Aorta (tissue), 5 donors: ENCODE data around the gene WDFY4. TPM values are rescaled to one million over a fixed set of nuclear protein-coding genes. Genes with fewer than 3 reads are reported as not detected.

Source experiments
- ATAC-seq: fragments of 200-7000 bp; cut with Tn5 transposase; one replicate; pipeline ENCODE4 v1.9.1; 2022; ENCODE audit warnings: moderate library complexity; ENCODE audit not compliant: low FRiP score
- DNase-seq, 2 donors: peaks; one replicate each; pipeline ENCODE4 v3.0.0-alpha.2; 2020
- H3K27ac ChIP-seq, 2 donors: one replicate each; pipeline ENCODE4 v1.5.1; 2013; ENCODE audit warnings: low read length in 2 of 2, mild to moderate bottlenecking in 2 of 2, moderate library complexity in 2 of 2, control low read depth in 1 of 2, inconsistent platforms in 1 of 2, low read depth in 1 of 2
- H3K27me3 ChIP-seq, 2 donors: one replicate each; pipeline ENCODE4 v1.6.1; 2013; ENCODE audit warnings: control low read depth in 1 of 2, low read length in 1 of 2, mild to moderate bottlenecking in 1 of 2, moderate library complexity in 1 of 2; ENCODE audit not compliant: insufficient read depth in 2 of 2, control insufficient read depth in 1 of 2
- H3K36me3 ChIP-seq, 2 donors: one replicate each; pipeline ENCODE4 v1.6.1; 2013; ENCODE audit warnings: control low read depth in 1 of 2, low read length in 1 of 2, mild to moderate bottlenecking in 1 of 2; ENCODE audit not compliant: insufficient read depth in 2 of 2, control insufficient read depth in 1 of 2
- H3K4me1 ChIP-seq, 2 donors: one replicate each; pipeline ENCODE4 v1.6.1; 2013; ENCODE audit warnings: low read length in 2 of 2, control low read depth in 1 of 2, mild to moderate bottlenecking in 1 of 2, moderate library complexity in 1 of 2; ENCODE audit not compliant: insufficient read depth in 2 of 2, control insufficient read depth in 1 of 2
- H3K4me3 ChIP-seq, 2 donors: one replicate each; pipeline ENCODE4 v1.5.1; 2013; ENCODE audit warnings: low read length in 2 of 2, control low read depth in 1 of 2, mild to moderate bottlenecking in 1 of 2
- H3K9me3 ChIP-seq: one replicate; pipeline ENCODE4 v1.6.1; 2013; ENCODE audit warnings: mild to moderate bottlenecking, low read length; ENCODE audit not compliant: control insufficient read depth
- WGBS, 2 donors: extraction: QIAGEN DNeasy Blood & Tissue Kit; methylation state at CpG; one replicate each; pipeline ENCODE4 v1.1.7; 2013; 5-methylcytosine and 5-hydroxymethylcytosine counted together
- intact Hi-C, 2 donors: fragments of 100-400 bp; cut with DNase I; formaldehyde crosslinking; loops; one replicate each; pipeline versions ENCODE4 v1.14.2 to v1.15.0; 2022
- polyA plus RNA-seq, 2 donors: library from polyadenylated mRNA; stranded (reverse); fragments of 200-250 nt; gene quantifications; one replicate each; pipeline ENCODE4 v1.2.3, GENCODE V29; 2013
- total RNA-seq, 2 donors: library from RNA; stranded (reverse); fragmentation: NEBNext Ultra II Directional; extraction: Animal tissue kit (Norgen Biotek cat#: 25700); gene quantifications; one replicate each; pipeline ENCODE4 v1.2.1, GENCODE V29; 2021
- donor health status: healthy with polysubstance abuse.
- donor health status: Bipolar disorder and iron deficiency.
- donor health status: DM: no; HTN: no; CAD: no.
- donor health status: DM: no; HTN: no; CAD: no.
- donor health status: DM: yes; HTN: yes; CAD: no.

Gene WDFY4
- total and polyA plus RNA-seq, 4 donors: 0.54 to 15.0 (median 4.6) TPM

DNA sequence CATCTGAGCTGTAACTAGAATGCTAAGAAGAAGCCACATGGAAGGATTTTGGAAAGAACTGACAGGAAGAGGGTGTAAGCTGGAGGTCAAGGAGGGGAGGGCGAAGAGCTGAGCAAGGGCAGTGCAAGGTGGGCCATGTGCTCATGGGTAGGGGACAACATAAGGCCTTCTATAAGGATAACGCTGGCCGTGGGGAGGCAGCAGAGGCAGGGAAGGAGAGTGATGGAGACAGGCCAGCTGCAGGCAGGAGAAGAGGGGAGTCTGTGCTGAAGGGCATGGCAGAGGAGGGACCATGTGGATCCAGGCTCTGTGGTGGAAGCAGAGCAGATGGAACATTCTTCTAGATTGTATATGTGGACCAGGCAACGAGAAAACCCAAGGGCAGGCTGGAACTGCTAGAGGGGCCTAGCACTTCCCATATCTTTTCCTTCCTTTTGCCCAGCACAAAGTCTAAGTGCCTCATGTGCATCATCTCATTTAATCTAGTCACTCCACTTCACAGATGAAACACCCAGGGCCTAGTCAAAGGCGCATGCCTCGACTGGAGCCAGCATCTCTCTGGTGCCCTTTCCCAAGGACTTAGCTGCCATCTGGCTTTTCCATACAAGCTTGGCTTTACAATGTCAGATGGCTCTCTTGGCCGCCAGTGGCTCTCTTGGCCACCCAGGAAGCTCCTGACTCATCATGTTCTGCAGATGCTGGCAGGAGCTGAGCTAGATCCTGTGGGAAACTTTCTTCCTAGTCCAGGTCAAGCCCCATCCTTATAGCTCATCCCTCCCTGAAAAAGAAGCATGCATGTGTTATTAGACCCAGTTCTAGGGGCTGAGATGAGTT, 248.4 kb downstream of the WDFY4 start:
- H3K4me3 ChIP-seq: no peak overlapping the region
- ATAC-seq (no peak), DNase-seq (no peak)
- intact Hi-C loops: no loop called here
- no peaks in the 10 kb centered on the region for H3K9me3 ChIP-seq
- H3K27ac ChIP-seq: no peak overlapping the region
- H3K27me3 ChIP-seq: no peaks in the 10 kb centered on the region
- no peaks in the 10 kb centered on the region for H3K4me1 ChIP-seq
- H3K36me3 ChIP-seq: no peaks in the 10 kb centered on the region
- WGBS, 2 donors: 90 to 95% methylated on average over 7 of the region's 7 CpGs

DNA sequence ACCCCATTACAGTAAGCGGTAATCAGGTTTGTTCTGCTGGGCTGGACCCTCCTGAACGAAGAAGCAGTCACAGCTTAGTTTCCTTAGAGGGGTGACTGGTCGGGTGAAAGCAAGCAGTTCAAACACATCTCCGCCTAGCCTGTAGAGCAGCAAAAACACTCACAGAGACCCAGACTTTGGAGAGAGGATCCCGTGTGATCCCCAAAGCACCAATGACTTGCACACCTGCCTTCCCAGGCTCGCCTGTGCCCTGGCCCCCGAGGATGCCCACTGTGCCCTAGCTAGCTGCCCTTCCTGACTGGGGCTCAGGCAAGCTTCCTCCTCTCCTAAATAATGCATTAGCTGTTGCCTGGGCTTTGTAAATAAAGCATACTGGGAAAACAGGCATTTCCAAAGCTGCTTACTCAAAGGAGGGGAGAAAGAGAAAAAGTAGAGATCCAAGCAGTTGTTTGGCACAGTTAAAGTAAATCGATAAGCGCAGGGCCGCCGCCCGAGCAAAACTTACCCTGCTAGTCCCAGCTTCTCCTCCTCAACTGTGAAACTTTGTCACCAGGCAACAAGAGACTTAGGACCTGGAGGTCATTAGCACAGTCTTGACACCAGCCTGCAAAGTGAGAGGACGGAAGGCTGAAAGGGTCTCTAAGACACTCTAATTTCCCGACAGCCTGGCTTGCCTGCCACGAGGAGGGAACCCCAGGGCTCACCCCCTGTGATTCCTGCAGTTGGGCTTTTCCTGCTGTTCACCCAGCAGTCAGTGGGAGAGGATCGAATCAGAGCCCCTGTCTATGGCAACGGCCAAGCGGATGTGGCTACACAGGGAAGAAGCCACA, 250.2 kb downstream of the WDFY4 start:
- ATAC-seq: no peak
- H3K4me3 ChIP-seq: no peak overlapping the region
- no peak overlapping the region for H3K27ac ChIP-seq
- H3K9me3 ChIP-seq: no peaks in the 10 kb centered on the region
- intact Hi-C loops: no loop called here
- no peaks in the 10 kb centered on the region for H3K27me3 ChIP-seq
- no peak for DNase-seq
- no peaks in the 10 kb centered on the region for H3K36me3 ChIP-seq
- WGBS, 2 donors: 64 to 65% methylated on average over 18 of the region's 18 CpGs
- no peaks in the 10 kb centered on the region for H3K4me1 ChIP-seq

- Histone ChIP-seq H3K27me3 (no peaks in the 10 kb centered on the region), H3K9me3 (no peaks in the 10 kb centered on the region), H3K4me1 (no peaks in the 10 kb centered on the region), H3K36me3 (no peaks in the 10 kb centered on the region), H3K4me3 (no peak overlapping the region), H3K27ac (no peak overlapping the region)
- no peak for DNase-seq
- intact Hi-C loops: no loop called here
- no peak for ATAC-seq
These were observed 250.9 kb downstream of the WDFY4 start for GRCh38 chr10:48935577-48935976.

- 80 to 85% methylated on average over 3 of the region's 3 CpGs for WGBS, 2 donors
- intact Hi-C loops: no loop called here
- Histone ChIP-seq H3K27ac (no peak overlapping the region), H3K9me3 (no peaks in the 10 kb centered on the region), H3K4me1 (no peaks in the 10 kb centered on the region), H3K27me3 (no peaks in the 10 kb centered on the region), H3K4me3 (no peak overlapping the region), H3K36me3 (no peaks in the 10 kb centered on the region)
- ATAC-seq: no peak
- no peak for DNase-seq
These were observed 253.1 kb downstream of the WDFY4 start for GRCh38 chr10:48937796-48938195.

DNA sequence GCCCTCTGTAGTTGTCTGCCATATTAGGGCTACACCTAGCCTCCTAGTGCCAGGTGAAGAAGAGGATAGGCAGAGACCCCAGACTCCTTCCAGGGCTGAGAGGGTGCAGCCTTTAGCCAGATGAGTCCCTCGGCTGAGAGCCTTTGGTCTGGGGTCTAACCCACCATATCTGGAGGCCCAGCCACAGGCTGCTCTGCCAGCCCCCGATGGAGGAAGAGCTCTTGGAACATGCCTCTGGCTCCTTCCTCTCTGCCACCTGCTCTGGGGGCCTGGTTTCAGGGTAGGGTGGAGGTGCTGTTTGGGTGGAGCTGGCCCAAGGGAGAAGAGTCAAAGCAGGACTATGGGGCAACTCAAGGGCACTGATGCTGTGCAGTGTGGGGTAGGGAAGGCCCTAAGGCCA, 253.6 kb downstream of the WDFY4 start:
- Histone ChIP-seq H3K4me3 (no peak overlapping the region), H3K27me3 (no peaks in the 10 kb centered on the region), H3K4me1 (no peaks in the 10 kb centered on the region), H3K9me3 (no peaks in the 10 kb centered on the region), H3K27ac (no peak overlapping the region), H3K36me3 (no peaks in the 10 kb centered on the region)
- 93 to 96% methylated on average over 2 of the region's 2 CpGs for WGBS, 2 donors
- DNase-seq: no peak
- intact Hi-C loops: no loop called here
- ATAC-seq: no peak

GRCh38 chr10:48938990-48939536, 254.4 kb downstream of the WDFY4 start:
- intact Hi-C loops: no loop called here
- no peaks in the 10 kb centered on the region for H3K36me3 ChIP-seq
- no peaks in the 10 kb centered on the region for H3K9me3 ChIP-seq
- no peak overlapping the region for H3K27ac ChIP-seq
- H3K27me3 ChIP-seq: no peaks in the 10 kb centered on the region
- H3K4me3 ChIP-seq: no peak overlapping the region
- ATAC-seq (no peak), DNase-seq (no peak)
- 79 to 80% methylated on average over 6 of the region's 6 CpGs for WGBS, 2 donors
- no peaks in the 10 kb centered on the region for H3K4me1 ChIP-seq

GRCh38 chr10:48939790-48940325, 255.2 kb downstream of the WDFY4 start, which contains the start of gene LRRC18:
LRRC18 (minus strand) TSS chr10:48939840; CDS start chr10:48914155, 25,685 bp downstream.
- Histone ChIP-seq H3K36me3 (no peaks in the 10 kb centered on the region), H3K9me3 (no peaks in the 10 kb centered on the region), H3K4me3 (no peak within 1 kb of the TSS), H3K27me3 (no peaks in the 10 kb centered on the region), H3K4me1 (no peaks in the 10 kb centered on the region), H3K27ac (no peak within 1 kb of the TSS)
- intact Hi-C loops: no loop called here
- DNase-seq (no peak), ATAC-seq (no peak)
- 97 to 100% methylated on average over 2 of the region's 2 CpGs for WGBS, 2 donors

GRCh38 chr10:48940372-48940771, 255.7 kb downstream of the WDFY4 start:
- no peaks in the 10 kb centered on the region for H3K36me3 ChIP-seq
- no peak overlapping the region for H3K27ac ChIP-seq
- H3K4me3 ChIP-seq: no peak overlapping the region
- peaks cover 0 to 1% of the 10 kb centered on the region in 2 donors for H3K4me1 ChIP-seq
- DNase-seq: no peak
- no peak for ATAC-seq
- no peaks in the 10 kb centered on the region for H3K9me3 ChIP-seq
- no peaks in the 10 kb centered on the region for H3K27me3 ChIP-seq
- 94 to 97% methylated on average over 5 of the region's 5 CpGs for WGBS, 2 donors
- intact Hi-C loops: no loop called here
